ENCODE measurements around the gene NECTIN4. TPM values are rescaled to one million over a fixed set of nuclear protein-coding genes. Genes with fewer than 3 reads are reported as not detected.

Gene NECTIN4
- total and polyA plus RNA-seq, 10 of the 15 experiments (the other 5 are each of a cell fraction or from before 2014, with no cell fraction given): 2.8 to 8.7 (median 3.7) TPM

DNA sequence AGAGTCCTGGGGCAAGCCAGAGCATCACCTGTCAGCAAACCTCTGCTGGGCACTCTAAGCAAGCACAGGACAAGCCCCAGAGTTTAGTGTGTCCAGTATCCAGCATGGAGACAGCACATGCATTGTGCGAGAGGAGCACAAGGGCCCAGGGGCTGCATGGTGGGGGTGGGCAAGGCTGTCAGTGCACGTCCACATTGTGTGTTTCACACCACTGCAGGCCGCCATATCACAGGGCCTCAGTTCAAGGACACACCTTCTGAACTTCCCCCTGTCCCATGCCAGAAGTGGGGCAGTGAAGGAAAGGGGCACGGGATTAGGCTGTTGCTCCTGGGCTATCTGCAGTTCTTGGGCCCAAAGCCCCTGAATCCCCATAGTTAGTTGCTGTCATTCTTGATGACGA is 49.8 kb downstream of the NECTIN4 start:
- no peaks in the 10 kb centered on the region for H4K20me1 ChIP-seq (ENCODE audit: control insufficient read depth, insufficient read depth)
- DNase-seq (ENCODE audit: low read depth, low spot score) (no peak), FAIRE-seq (no peak), ATAC-seq (no peak)
- in situ Hi-C loops (cut with MboI): no loop called here
- H3K4me1 ChIP-seq (ENCODE audit: control insufficient read depth, insufficient read depth, low read length): peaks cover 14% of the 10 kb centered on the region
- no peaks in the 10 kb centered on the region for H3K9me3 ChIP-seq (replicated peaks; ENCODE audit: control insufficient read depth, insufficient read depth, low read length)
- H3K79me2 ChIP-seq (ENCODE audit: control insufficient read depth, insufficient read depth, low read length): peaks cover 16% of the 10 kb centered on the region
- ChIA-PET SMC1A (ENCODE audit: uncharacterized antibody, unreplicated experiment) (interaction anchor here (0.6 to 6.3 kb wide), 9 partner anchors 8 to 116 kb away, joined by 3 to 51 read pairs (median 8); partner anchors contain the start of genes ARHGAP30 and F11R), RAD21 (ENCODE audit: unreplicated experiment) (interaction anchor here (1.7 to 4.2 kb wide), 6 partner anchors 14 to 43 kb away, joined by 4 to 22 read pairs (median 13); partner anchors contain the start of genes ARHGAP30 and F11R), POLR2A (interaction anchor here (0.6 to 2.2 kb wide), 12 partner anchors 18 to 332 kb away, joined by 3 to 21 read pairs (median 4); partner anchors contain the start of genes ARHGAP30 and F11R), CTCF (interaction anchor here (0.9 to 11.1 kb wide), 9 partner anchors 18 to 101 kb away, joined by 3 to 181 read pairs (median 18); partner anchors contain the start of genes ARHGAP30, F11R and KLHDC9)
- no peaks in the 10 kb centered on the region for H3K27me3 ChIP-seq (replicated peaks in 1 of 2; ENCODE audit: control insufficient read depth in 2 of 2, insufficient read depth in 2 of 2, low read length in 1 of 2)
- H3K4me3 ChIP-seq: no peak overlapping the region
- no TSS peak for BruUV-seq (replicated peaks)
- no peak overlapping the region for H3K9ac ChIP-seq (ENCODE audit: control insufficient read depth, insufficient read depth, low read length)
- H3K4me2 ChIP-seq (ENCODE audit: control insufficient read depth, insufficient read depth): peak overlapping the region; percentile 57
- no peak overlapping the region for H3K27ac ChIP-seq (ENCODE audit: control insufficient read depth, insufficient read depth)
- H2AFZ ChIP-seq (ENCODE audit: control insufficient read depth, low read depth, low read length): no peak overlapping the region
- 67% methylated on average over 5 of the region's 5 CpGs for WGBS (ENCODE audit: insufficient coverage, insufficient replicate concordance, low lambda C conversion rate, missing lambda C conversion rate)
- TF ChIP-seq CHD2 (IDR thresholded peaks at IDR 0.05; ENCODE audit: borderline replicate concordance, low read depth, low read length) (no peak), RBBP5 (conservative IDR thresholded peaks at IDR 0.05) (no peak), IRF4 (IDR thresholded peaks at IDR 0.05; ENCODE audit: low read depth, low read length) (no peak), STAT3 (IDR thresholded peaks at IDR 0.05; ENCODE audit: low read depth, low read length) (no peak), ZNF622 (IDR thresholded peaks at IDR 0.05) (no peak), IKZF1 (conservative IDR thresholded peaks at IDR 0.05) (no peak), NFXL1 (IDR thresholded peaks at IDR 0.05; ENCODE audit: borderline replicate concordance) (no peak), RCOR1 (conservative IDR thresholded peaks at IDR 0.05; ENCODE audit: low read depth, low read length) (no peak), EZH2 (IDR thresholded peaks at IDR 0.05; ENCODE audit: borderline replicate concordance, control insufficient read depth, low read depth, low read length) (no peak), SMAD1 (IDR thresholded peaks at IDR 0.05; ENCODE audit: low read depth, partially characterized antibody) (no peak), HDAC6 (IDR thresholded peaks at IDR 0.05; ENCODE audit: unreplicated experiment) (no peak), POLR2AphosphoS2 (IDR thresholded peaks at IDR 0.05; ENCODE audit: low read depth, low read length) (no peak), ZNF207 (IDR thresholded peaks at IDR 0.05; ENCODE audit: borderline replicate concordance) (no peak)
- TF ChIP-seq, protein P1, sequence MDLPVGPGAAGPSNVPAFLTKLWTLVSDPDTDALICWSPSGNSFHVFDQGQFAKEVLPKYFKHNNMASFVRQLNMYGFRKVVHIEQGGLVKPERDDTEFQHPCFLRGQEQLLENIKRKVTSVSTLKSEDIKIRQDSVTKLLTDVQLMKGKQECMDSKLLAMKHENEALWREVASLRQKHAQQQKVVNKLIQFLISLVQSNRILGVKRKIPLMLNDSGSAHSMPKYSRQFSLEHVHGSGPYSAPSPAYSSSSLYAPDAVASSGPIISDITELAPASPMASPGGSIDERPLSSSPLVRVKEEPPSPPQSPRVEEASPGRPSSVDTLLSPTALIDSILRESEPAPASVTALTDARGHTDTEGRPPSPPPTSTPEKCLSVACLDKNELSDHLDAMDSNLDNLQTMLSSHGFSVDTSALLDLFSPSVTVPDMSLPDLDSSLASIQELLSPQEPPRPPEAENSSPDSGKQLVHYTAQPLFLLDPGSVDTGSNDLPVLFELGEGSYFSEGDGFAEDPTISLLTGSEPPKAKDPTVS (IDR thresholded peaks at IDR 0.05; ENCODE audit: low read depth, low read length): no peak
- TF ChIP-seq, protein P2, sequence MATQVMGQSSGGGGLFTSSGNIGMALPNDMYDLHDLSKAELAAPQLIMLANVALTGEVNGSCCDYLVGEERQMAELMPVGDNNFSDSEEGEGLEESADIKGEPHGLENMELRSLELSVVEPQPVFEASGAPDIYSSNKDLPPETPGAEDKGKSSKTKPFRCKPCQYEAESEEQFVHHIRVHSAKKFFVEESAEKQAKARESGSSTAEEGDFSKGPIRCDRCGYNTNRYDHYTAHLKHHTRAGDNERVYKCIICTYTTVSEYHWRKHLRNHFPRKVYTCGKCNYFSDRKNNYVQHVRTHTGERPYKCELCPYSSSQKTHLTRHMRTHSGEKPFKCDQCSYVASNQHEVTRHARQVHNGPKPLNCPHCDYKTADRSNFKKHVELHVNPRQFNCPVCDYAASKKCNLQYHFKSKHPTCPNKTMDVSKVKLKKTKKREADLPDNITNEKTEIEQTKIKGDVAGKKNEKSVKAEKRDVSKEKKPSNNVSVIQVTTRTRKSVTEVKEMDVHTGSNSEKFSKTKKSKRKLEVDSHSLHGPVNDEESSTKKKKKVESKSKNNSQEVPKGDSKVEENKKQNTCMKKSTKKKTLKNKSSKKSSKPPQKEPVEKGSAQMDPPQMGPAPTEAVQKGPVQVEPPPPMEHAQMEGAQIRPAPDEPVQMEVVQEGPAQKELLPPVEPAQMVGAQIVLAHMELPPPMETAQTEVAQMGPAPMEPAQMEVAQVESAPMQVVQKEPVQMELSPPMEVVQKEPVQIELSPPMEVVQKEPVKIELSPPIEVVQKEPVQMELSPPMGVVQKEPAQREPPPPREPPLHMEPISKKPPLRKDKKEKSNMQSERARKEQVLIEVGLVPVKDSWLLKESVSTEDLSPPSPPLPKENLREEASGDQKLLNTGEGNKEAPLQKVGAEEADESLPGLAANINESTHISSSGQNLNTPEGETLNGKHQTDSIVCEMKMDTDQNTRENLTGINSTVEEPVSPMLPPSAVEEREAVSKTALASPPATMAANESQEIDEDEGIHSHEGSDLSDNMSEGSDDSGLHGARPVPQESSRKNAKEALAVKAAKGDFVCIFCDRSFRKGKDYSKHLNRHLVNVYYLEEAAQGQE (IDR thresholded peaks at IDR 0.05; ENCODE audit: low read depth, low read length): no peak
- TF ChIP-seq, protein P3, sequence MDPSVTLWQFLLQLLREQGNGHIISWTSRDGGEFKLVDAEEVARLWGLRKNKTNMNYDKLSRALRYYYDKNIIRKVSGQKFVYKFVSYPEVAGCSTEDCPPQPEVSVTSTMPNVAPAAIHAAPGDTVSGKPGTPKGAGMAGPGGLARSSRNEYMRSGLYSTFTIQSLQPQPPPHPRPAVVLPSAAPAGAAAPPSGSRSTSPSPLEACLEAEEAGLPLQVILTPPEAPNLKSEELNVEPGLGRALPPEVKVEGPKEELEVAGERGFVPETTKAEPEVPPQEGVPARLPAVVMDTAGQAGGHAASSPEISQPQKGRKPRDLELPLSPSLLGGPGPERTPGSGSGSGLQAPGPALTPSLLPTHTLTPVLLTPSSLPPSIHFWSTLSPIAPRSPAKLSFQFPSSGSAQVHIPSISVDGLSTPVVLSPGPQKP (IDR thresholded peaks at IDR 0.05; ENCODE audit: low read depth, low read length): no peak
- TF ChIP-seq, protein P4, sequence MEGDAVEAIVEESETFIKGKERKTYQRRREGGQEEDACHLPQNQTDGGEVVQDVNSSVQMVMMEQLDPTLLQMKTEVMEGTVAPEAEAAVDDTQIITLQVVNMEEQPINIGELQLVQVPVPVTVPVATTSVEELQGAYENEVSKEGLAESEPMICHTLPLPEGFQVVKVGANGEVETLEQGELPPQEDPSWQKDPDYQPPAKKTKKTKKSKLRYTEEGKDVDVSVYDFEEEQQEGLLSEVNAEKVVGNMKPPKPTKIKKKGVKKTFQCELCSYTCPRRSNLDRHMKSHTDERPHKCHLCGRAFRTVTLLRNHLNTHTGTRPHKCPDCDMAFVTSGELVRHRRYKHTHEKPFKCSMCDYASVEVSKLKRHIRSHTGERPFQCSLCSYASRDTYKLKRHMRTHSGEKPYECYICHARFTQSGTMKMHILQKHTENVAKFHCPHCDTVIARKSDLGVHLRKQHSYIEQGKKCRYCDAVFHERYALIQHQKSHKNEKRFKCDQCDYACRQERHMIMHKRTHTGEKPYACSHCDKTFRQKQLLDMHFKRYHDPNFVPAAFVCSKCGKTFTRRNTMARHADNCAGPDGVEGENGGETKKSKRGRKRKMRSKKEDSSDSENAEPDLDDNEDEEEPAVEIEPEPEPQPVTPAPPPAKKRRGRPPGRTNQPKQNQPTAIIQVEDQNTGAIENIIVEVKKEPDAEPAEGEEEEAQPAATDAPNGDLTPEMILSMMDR (IDR thresholded peaks at IDR 0.05 in 2 of 3, conservative IDR thresholded peaks at IDR 0.05 in 1 of 3; ENCODE audit: control insufficient read depth in 2 of 3, extremely low read depth in 1 of 3, insufficient read depth in 1 of 3, low read depth in 3 of 3, low read length in 3 of 3): no peak
- peaks cover 22 to 34% of the 10 kb centered on the region in 2 experiments for H3K36me3 ChIP-seq (ENCODE audit: control insufficient read depth in 2 of 2, insufficient read depth in 2 of 2, low read length in 1 of 2)
- intact Hi-C loops (cut with micrococcal nuclease; ENCODE audit: unreplicated experiment): no loop called here

Data from GM12878 (cell line).